HEK293 (cell line): ENCODE data around the gene PGAP6.

Source experiments
- CTCF ChIA-PET: fragments of 350-600 bp; formaldehyde crosslinking; extraction: SDS; loops from one replicate; lab custom pipeline; 2021; ENCODE audit warnings: antibody characterized with exemption; lab: Yijun Ruan, JAX
- POLR2A ChIA-PET: fragments of 300-600 bp; formaldehyde crosslinking; extraction: SDS; loops from one replicate; lab custom pipeline; 2020; ENCODE audit warnings: antibody characterized with exemption, inconsistent platforms; lab: Yijun Ruan, JAX
- H3K27ac ChIP-seq: fragments of 200-500 bp; sonication (Bioruptor generic); 2 replicates; pipeline ENCODE4 v1.5.1; 2014; ENCODE audit warnings: low read depth, low read length, control low read depth, inconsistent platforms; ENCODE audit errors: extremely low read depth
- H3K36me3 ChIP-seq, 2 experiments: fragments of 200-500 bp in 1 of 2; sonication (Bioruptor generic) in 1 of 2; 1 replicate in 1 of 2; 2 replicates in 1 of 2; pipeline ENCODE4 v1.5.1; 2014 to 2017; ENCODE audit warnings: inconsistent platforms in 2 of 2, low read length in 2 of 2; ENCODE audit not compliant: control insufficient read depth in 2 of 2, insufficient read depth in 1 of 2
- H3K4me1 ChIP-seq: fragments of 200-500 bp; sonication (Bioruptor generic); 2 replicates; pipeline ENCODE4 v1.5.1; 2014; ENCODE audit warnings: mild to moderate bottlenecking, low read length, inconsistent platforms; ENCODE audit not compliant: control insufficient read depth, insufficient read depth
- H3K4me3 ChIP-seq: 2 replicates; pipeline ENCODE4 v1.5.1; 2011; ENCODE audit warnings: low read depth, mild to moderate bottlenecking, control low read depth, low read length, moderate library complexity
- H3K9me3 ChIP-seq: fragments of 200-500 bp; sonication (Bioruptor generic); 2 replicates; pipeline ENCODE4 v1.5.1; 2014; ENCODE audit warnings: low read depth, low read length, inconsistent platforms; ENCODE audit not compliant: control insufficient read depth, insufficient read depth
- GLIS1 ChIP-seq: fragments of 450-650 bp; formaldehyde crosslinking; IDR thresholded peaks from 2 replicates; pipeline ENCODE4 v1.5.1; 2016; ENCODE audit warnings: missing biosample characterization, missing genetic modification characterization
- HIC1 ChIP-seq: fragments of 450-650 bp; formaldehyde crosslinking; IDR thresholded peaks from 2 replicates; pipeline ENCODE4 v1.5.1; 2016; ENCODE audit warnings: missing biosample characterization, missing genetic modification characterization
- IKZF3 ChIP-seq: fragments of 450-650 bp; IDR thresholded peaks from 2 replicates; pipeline ENCODE4 v1.5.0; 2018; ENCODE audit warnings: missing biosample characterization, mild to moderate bottlenecking, missing genetic modification characterization, moderate library complexity
- INSM2 ChIP-seq: fragments of 450-650 bp; formaldehyde crosslinking; IDR thresholded peaks from 2 replicates; pipeline ENCODE4 v1.5.1; 2016; ENCODE audit warnings: missing biosample characterization, missing genetic modification characterization
- KLF1 ChIP-seq: fragments of 450-650 bp; formaldehyde crosslinking; IDR thresholded peaks from 2 replicates; pipeline ENCODE4 v1.5.1; 2016; ENCODE audit warnings: missing biosample characterization, missing genetic modification characterization
- KLF10 ChIP-seq: fragments of 450-650 bp; IDR thresholded peaks from 2 replicates; pipeline ENCODE4 v1.5.1; 2018; ENCODE audit warnings: missing biosample characterization, mild to moderate bottlenecking, missing genetic modification characterization
- KLF16 ChIP-seq: fragments of 450-650 bp; formaldehyde crosslinking; IDR thresholded peaks from 2 replicates; pipeline ENCODE4 v1.5.1; 2017; ENCODE audit warnings: missing biosample characterization, missing genetic modification characterization
- YY2 ChIP-seq: fragments of 450-650 bp; formaldehyde crosslinking; IDR thresholded peaks from 2 replicates; pipeline ENCODE4 v1.5.1; 2016; ENCODE audit warnings: missing biosample characterization, missing genetic modification characterization
- ZBTB21 ChIP-seq: fragments of 450-650 bp; formaldehyde crosslinking; IDR thresholded peaks from 2 replicates; pipeline ENCODE4 v1.5.1; 2017; ENCODE audit warnings: missing biosample characterization, missing genetic modification characterization
- ZBTB48 ChIP-seq: fragments of 450-650 bp; formaldehyde crosslinking; IDR thresholded peaks from 2 replicates; pipeline ENCODE4 v1.5.1; 2016; ENCODE audit warnings: missing biosample characterization, missing genetic modification characterization
- ZBTB8A ChIP-seq: fragments of 450-650 bp; formaldehyde crosslinking; IDR thresholded peaks from 2 replicates; pipeline ENCODE4 v1.5.1; 2016; ENCODE audit warnings: missing biosample characterization, missing genetic modification characterization
- ZEB2 ChIP-seq: fragments of 450-650 bp; formaldehyde crosslinking; IDR thresholded peaks from 2 replicates; pipeline ENCODE4 v1.5.1; 2016; ENCODE audit warnings: missing biosample characterization, missing genetic modification characterization
- ZFHX2 ChIP-seq: fragments of 450-650 bp; formaldehyde crosslinking; conservative IDR thresholded peaks from 2 replicates; pipeline ENCODE4 v1.5.1; 2016; ENCODE audit warnings: missing biosample characterization, missing genetic modification characterization
- ZNF155 ChIP-seq: fragments of 450-650 bp; formaldehyde crosslinking; IDR thresholded peaks from 2 replicates; pipeline ENCODE4 v1.5.1; 2016; ENCODE audit warnings: missing biosample characterization, missing genetic modification characterization
- ZNF202 ChIP-seq: fragments of 450-650 bp; formaldehyde crosslinking; IDR thresholded peaks from 2 replicates; pipeline ENCODE4 v1.5.1; 2016; ENCODE audit warnings: missing biosample characterization, missing genetic modification characterization, borderline replicate concordance
- ZNF223 ChIP-seq: fragments of 450-650 bp; formaldehyde crosslinking; IDR thresholded peaks from 2 replicates; pipeline ENCODE4 v1.5.1; 2016; ENCODE audit warnings: missing biosample characterization, missing genetic modification characterization
- ZNF354C ChIP-seq: fragments of 450-650 bp; formaldehyde crosslinking; IDR thresholded peaks from 2 replicates; pipeline ENCODE4 v1.5.1; 2016; ENCODE audit warnings: missing biosample characterization, missing genetic modification characterization, low read depth, borderline replicate concordance
- ZNF37A ChIP-seq: fragments of 450-650 bp; IDR thresholded peaks from 2 replicates; pipeline ENCODE4 v1.5.1; 2018; ENCODE audit warnings: missing biosample characterization, missing genetic modification characterization
- ZNF391 ChIP-seq: fragments of 450-650 bp; formaldehyde crosslinking; IDR thresholded peaks from 2 replicates; pipeline ENCODE4 v1.5.1; 2016; ENCODE audit warnings: low read depth, missing biosample characterization, missing genetic modification characterization, borderline replicate concordance
- ZNF394 ChIP-seq: fragments of 450-650 bp; formaldehyde crosslinking; IDR thresholded peaks from 2 replicates; pipeline ENCODE4 v1.5.1; 2016; ENCODE audit warnings: missing biosample characterization, missing genetic modification characterization, mild to moderate bottlenecking, moderate library complexity, borderline replicate concordance
- ZNF510 ChIP-seq: fragments of 450-650 bp; formaldehyde crosslinking; IDR thresholded peaks from 2 replicates; pipeline ENCODE4 v1.5.1; 2018; ENCODE audit warnings: mild to moderate bottlenecking, missing genetic modification characterization, missing biosample characterization; ENCODE audit not compliant: insufficient replicate concordance
- ZNF544 ChIP-seq: fragments of 450-650 bp; formaldehyde crosslinking; IDR thresholded peaks from 2 replicates; pipeline ENCODE4 v1.5.0; 2017; ENCODE audit warnings: missing biosample characterization, missing genetic modification characterization
- ZNF585B ChIP-seq: fragments of 450-650 bp; formaldehyde crosslinking; IDR thresholded peaks from 2 replicates; pipeline ENCODE4 v1.5.1; 2016; ENCODE audit warnings: missing biosample characterization, missing genetic modification characterization
- ZNF670 ChIP-seq: fragments of 450-650 bp; formaldehyde crosslinking; IDR thresholded peaks from 2 replicates; pipeline ENCODE4 v1.5.1; 2016; ENCODE audit warnings: missing biosample characterization, missing genetic modification characterization, low read depth
- ZNF677 ChIP-seq: fragments of 450-650 bp; IDR thresholded peaks from 2 replicates; pipeline ENCODE4 v1.5.0; 2018; ENCODE audit warnings: missing biosample characterization, mild to moderate bottlenecking, missing genetic modification characterization, moderate library complexity
- ZNF776 ChIP-seq: fragments of 450-650 bp; formaldehyde crosslinking; IDR thresholded peaks from 2 replicates; pipeline ENCODE4 v1.5.0; 2017; ENCODE audit warnings: missing biosample characterization, missing genetic modification characterization, borderline replicate concordance
- ZNF830 ChIP-seq: fragments of 450-650 bp; IDR thresholded peaks from 2 replicates; pipeline ENCODE4 v1.5.0; 2018; ENCODE audit warnings: missing biosample characterization, missing genetic modification characterization, low read depth, mild to moderate bottlenecking, moderate library complexity
- TF ChIP-seq, protein P1 (sequence below): fragments of 450-650 bp; formaldehyde crosslinking; IDR thresholded peaks from 2 replicates; pipeline ENCODE4 v1.5.1; 2017; ENCODE audit warnings: missing biosample characterization, missing genetic modification characterization

PGAP6 gene

GRCh38 chr16:383326-384051 lies 1.7 kb upstream of the PGAP6 start:
- H3K4me1 ChIP-seq, result no peaks in the 10 kb centered on the region
- H3K9me3 ChIP-seq, result no peaks in the 10 kb centered on the region
- no peak overlapping the region for H3K4me3 ChIP-seq
- CTCF ChIA-PET, result interaction anchor here (0.8 to 1.0 kb wide), 2 partner anchors 12 to 277 kb away, joined by 3 to 4 read pairs; no protein-coding TSS in a partner anchor
- no peaks in the 10 kb centered on the region for H3K36me3 ChIP-seq
- TF ChIP-seq IKZF3 (tag by site-specific recombination), result 0 out of 2 replicates have a peak, but pooled peaks have one; percentile 7
- TF ChIP-seq ZNF202 (tag by site-specific recombination), result no peak
- TF ChIP-seq ZNF670, result no peak
- peak; percentile 28; the same call in 1 of the 2 replicates for TF ChIP-seq ZFHX2 (tag by site-specific recombination)
- TF ChIP-seq ZBTB21 (tag by site-specific recombination), result no peak
- TF ChIP-seq GLIS1, result no peak
- no peak for TF ChIP-seq ZNF391 (tag by site-specific recombination)
- no peak overlapping the region for H3K27ac ChIP-seq
- POLR2A ChIA-PET, result interaction anchor here (0.7 to 2.9 kb wide), 2 partner anchors 13 to 66 kb away, joined by 3 to 10 read pairs; partner anchors contain the start of gene MRPL28

DNA sequence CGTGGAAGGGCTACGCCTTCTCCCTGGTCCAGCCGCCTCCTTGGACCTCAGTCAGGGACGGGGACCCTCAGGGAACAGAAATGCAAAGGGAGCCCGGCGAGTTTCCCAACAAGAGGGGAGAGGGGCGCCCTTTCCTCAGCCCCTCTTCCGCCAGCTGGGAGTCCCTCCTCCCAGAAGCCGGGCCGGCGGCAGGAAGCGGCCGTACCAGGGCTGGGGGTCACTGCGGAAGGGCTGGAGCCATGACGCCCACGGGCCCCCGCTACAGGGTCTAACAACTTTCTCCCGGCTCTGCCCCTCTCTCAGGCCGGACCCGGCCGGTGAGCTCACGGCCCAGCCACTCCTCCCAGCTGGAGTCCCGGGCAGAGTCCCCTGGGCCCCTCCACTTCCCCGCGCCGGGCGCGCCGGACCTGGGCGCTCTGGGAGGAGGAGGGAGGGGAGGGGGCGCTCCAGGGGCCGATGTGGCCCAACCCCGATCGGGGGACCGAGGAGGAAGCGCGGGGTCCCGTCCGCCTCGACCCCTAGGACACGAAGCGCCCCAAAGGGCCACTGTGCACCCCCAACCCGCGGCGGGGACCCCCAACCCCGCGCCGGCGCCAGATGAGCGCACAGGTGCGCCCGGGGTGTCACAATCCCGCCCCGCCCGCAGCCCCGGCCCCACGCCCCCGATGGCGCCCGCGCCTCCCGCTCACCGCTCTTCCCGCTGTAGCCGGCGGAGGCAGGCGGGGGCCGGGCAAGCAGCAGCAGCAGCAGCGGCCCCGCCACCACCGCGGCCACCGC lies 578 bp downstream of the PGAP6 start:
- no peaks in the 10 kb centered on the region for H3K9me3 ChIP-seq
- peak overlapping the region; percentile 49; the same call in 1 of the 2 replicates for H3K27ac ChIP-seq
- ChIA-PET POLR2A (interaction anchor here (1.0 to 2.9 kb wide), 2 partner anchors 11 to 20 kb away, joined by 3 to 10 read pairs; partner anchors contain the start of genes DECR2 and MRPL28), CTCF (no interaction called here)
- peak overlapping the region; percentile 67 for H3K4me3 ChIP-seq
- H3K36me3 ChIP-seq, result peaks cover 0 to 14% of the 10 kb centered on the region in 2 experiments; a peak in 1 of 3 replicates
- H3K4me1 ChIP-seq, result no peaks in the 10 kb centered on the region
- no peak for TF ChIP-seq ZNF585B
- TF ChIP-seq ZNF510 (tag by site-specific recombination), result no peak
- no peak for TF ChIP-seq ZNF830 (tag by site-specific recombination)
- TF ChIP-seq ZNF677, result no peak
- TF ChIP-seq ZNF155 (tag by site-specific recombination), result no peak
- no peak for TF ChIP-seq ZNF354C (tag by site-specific recombination)
- no peak for TF ChIP-seq ZNF670
- no peak for TF ChIP-seq KLF10
- no peak for TF ChIP-seq ZNF223 (tag by site-specific recombination)
- TF ChIP-seq, protein P1, sequence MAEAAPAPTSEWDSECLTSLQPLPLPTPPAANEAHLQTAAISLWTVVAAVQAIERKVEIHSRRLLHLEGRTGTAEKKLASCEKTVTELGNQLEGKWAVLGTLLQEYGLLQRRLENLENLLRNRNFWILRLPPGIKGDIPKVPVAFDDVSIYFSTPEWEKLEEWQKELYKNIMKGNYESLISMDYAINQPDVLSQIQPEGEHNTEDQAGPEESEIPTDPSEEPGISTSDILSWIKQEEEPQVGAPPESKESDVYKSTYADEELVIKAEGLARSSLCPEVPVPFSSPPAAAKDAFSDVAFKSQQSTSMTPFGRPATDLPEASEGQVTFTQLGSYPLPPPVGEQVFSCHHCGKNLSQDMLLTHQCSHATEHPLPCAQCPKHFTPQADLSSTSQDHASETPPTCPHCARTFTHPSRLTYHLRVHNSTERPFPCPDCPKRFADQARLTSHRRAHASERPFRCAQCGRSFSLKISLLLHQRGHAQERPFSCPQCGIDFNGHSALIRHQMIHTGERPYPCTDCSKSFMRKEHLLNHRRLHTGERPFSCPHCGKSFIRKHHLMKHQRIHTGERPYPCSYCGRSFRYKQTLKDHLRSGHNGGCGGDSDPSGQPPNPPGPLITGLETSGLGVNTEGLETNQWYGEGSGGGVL, result no peak
- TF ChIP-seq KLF16 (tag by site-specific recombination), result no peak
- no peak for TF ChIP-seq YY2 (tag by site-specific recombination)
- no peak for TF ChIP-seq ZBTB48
- TF ChIP-seq ZBTB8A (tag by site-specific recombination), result peak; percentile 93
- peak; percentile 65; the same call in 1 of the 2 replicates for TF ChIP-seq ZEB2 (tag by site-specific recombination)
- no peak for TF ChIP-seq ZNF776
- no peak for TF ChIP-seq ZNF394 (tag by site-specific recombination)
- 0 out of 2 replicates have a peak, but pooled peaks have one; percentile 16 for TF ChIP-seq INSM2 (tag by site-specific recombination)
- no peak for TF ChIP-seq KLF1 (tag by site-specific recombination)
- TF ChIP-seq ZNF544 (tag by site-specific recombination), result no peak
- no peak for TF ChIP-seq ZNF37A
- peak; percentile 72 for TF ChIP-seq HIC1 (tag by site-specific recombination)
